SK-MEL-5 (cell line): ENCODE results near the gene ANO6. TPM values are rescaled to one million over a fixed set of nuclear protein-coding genes. Genes with fewer than 3 reads are reported as not detected.

ENCODE experiments used
- DNase-seq: peaks from one replicate; pipeline ENCODE4 v3.0.0-alpha.2; 2016; ENCODE audit warnings: low read depth, low spot score
- in situ Hi-C: cut with HindIII; loops from 2 replicates; pipeline ENCODE4 v1.10.0; 2016; ENCODE audit warnings: low sequenced_read_pairs, high pct_unique_total_duplicates, low pct_unique_long_range_greater_than_20kb
- total RNA-seq: library from RNA; depleted of rRNA; stranded (reverse); fragments of >200 nt; shearing (Covaris generic); gene quantifications from 2 replicates; pipeline ENCODE4 v1.2.3, GENCODE V29; 2014

ANO6 gene
- total RNA-seq, 1 experiment from 2014 or later = 30.2 TPM

DNA sequence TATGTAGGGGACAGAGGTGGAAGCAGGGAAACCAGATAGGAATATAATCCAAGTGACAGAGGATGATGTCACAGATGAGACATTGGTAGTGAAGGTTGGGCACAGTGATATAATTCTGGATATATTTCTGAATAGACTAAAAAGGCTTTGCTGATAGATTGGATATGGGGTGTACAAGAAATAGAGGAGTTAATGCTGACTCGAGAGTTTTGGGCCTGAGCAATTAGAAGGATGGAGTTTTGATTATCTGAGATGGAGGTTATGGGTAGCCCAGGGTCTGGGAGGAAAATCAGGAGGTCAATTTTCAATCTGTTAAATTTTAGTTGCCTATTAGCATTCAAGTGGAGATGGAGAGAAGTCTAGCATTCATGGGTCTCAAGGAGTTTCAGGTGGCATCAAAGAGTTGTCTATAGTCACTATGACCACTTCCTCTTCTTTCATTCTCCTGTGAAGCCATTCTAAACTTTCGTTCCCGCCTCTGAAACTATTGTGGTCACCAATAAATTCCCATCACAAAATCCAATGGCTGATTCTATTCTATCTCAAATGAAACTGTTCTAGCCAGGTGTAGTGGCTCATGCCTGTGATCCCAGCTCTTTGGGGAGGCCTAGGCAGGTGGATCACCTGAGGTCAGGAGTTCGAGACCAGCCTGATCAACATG lies 10.6 kb upstream of the ANO6 start:
- in situ Hi-C loops = no loop called here

DNA sequence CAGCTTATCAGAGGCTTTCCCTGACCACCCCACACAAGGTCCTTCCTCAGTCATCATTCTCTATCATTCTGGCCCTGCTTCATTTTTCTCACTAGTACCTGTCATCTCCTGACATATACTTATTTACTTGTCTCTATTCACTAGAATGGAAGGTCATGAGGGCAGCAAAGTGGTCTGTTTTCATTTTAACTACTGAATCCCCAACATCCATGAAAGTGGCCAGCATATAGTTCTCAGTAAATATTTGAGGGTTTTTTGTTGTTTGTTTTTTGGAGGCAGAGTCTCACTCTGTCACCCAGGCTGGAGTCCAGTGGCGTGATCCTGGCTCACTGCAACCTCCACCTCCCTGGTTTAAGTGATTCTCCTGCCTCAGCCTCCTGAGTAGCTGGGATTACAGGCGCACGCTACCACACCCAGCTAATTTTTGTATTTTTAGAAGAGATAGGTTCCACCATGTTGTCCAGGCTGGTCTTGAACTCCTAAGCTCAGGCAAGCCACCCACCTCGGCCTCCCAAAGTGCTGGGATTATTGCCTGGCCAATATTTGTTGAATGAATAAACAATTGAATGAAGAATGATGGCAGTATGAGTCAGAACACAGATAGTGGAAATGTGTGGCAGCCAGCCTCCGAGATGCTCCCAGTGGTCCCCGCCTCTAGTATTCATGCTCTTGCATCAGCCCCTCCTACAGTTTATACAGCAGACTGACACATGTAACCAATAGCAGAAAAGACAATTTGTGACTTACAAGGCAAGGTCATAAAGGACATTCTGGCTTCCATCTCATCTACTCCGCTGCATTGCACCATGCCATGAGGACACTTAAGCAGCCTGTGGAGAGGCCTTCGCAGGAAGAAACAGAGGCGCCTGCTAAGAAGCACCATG lies 7.0 kb upstream of the ANO6 start:
- DNase-seq = no peak

More for the DNA sequence above, 10.6 kb upstream of the ANO6 start:
- no peak for DNase-seq

DNA sequence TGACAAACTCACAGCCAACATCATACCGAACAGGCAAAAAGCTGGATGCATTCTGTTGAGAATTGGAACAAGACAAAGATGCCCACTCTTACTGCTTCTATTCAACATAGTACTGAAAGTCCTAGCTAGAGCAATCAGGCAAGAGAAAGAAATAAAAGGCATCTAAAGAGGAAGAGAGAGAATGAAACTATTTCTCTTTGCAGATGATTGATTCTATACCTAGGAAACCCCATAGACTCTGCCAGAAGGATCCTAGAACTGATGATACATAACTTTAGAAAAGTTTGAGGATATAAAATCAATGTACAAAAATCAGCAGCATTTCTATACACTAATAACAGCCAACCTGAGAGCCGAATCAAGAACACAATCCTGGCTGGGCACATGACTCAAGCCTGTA lies 6.1 kb upstream of the ANO6 start:
- no peak for DNase-seq
- in situ Hi-C loops = no loop called here

More for the DNA sequence above, 7.0 kb upstream of the ANO6 start:
- in situ Hi-C loops = no loop called here

DNA sequence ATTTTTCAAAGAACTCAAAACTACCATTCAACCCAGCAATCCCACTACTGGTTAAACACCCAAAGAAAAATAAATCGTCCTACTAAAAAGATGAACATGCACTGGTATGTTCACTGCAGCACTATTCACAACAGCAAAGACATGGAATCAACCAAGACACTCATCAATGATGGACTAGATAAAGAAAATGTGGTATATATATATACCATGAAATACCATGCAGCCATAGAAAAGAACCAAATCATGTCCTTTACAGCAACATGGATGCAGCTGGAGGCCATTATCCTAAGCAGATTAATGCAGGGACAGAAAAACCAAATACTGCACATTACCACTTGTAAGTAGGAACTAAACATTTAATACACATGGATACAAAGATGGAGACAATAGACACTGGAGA lies 3.8 kb upstream of the ANO6 start:
- in situ Hi-C loops = no loop called here
- no peak for DNase-seq

DNA sequence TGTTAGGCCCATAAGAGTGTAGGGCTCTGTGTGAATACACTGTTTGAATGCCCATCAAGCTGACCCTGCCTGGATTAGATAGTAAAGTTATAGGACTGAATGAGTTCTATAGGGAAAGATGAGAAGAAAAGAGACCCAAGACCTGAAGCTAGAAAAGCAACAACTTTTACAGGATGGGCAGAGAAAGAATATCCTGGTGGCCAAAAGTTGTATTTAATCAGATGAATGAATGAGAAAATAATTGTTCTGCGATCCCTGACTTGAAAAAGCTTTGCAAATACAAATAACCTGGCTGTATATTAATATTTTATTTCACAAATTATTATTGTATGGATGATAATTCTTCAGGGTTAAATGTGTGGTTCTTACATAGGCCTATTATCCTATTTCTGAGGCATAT lies 2.8 kb upstream of the ANO6 start:
- DNase-seq = no peak
- in situ Hi-C loops = no loop called here

DNA sequence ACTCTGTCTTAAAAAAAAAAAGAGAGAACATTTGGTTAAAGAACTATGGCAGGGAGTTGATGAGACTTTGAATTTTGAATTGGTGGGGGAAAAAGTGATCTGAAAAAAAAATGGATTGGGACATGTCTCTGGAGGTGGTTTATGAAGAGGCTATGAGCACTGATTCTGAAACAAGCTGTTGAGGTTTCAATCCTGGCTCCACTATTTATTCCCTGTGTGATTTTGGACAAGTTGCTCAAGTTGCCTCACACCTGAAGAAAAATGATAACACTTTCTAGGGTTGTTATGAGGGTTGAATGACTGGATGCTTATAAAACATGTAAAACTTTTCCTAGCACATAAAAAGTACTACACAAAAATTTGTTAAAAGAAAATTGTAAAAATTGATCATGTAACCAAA lies 1.8 kb upstream of the ANO6 start:
- DNase-seq = no peak
- in situ Hi-C loops = no loop called here

DNA sequence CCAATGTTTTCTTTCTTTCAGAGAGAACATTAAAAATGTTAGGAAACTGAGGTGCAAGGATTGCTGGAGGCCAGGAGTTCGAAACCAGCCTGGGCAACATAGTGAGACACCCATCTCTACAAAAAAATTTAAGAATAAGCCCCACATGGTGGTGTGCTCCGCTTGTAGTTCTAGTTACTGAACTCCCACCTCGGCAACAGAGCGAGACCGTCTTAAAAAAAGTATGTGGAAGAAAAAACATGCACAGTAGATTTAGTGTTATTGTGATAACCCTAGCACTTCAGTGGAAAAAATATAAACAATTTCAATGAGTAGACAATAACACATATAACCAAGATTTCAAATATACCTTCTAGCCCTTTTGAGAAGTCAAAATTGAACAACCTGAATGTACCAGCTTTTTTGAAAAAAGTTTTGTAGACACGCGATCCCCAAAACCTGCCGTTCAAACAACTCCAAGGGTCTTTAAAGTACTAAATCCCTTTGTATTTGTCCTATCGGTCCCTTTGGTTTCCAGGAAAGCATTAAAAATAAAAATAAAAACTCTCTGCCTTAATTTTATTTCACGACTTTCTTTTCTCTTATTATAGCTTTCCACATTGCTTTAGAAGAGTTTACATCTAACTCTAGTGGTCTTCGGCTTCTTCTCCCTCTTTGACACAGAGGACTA lies 1.0 kb upstream of the ANO6 start:
- peak; percentile 32 for DNase-seq
- in situ Hi-C loops = no loop called here

DNA sequence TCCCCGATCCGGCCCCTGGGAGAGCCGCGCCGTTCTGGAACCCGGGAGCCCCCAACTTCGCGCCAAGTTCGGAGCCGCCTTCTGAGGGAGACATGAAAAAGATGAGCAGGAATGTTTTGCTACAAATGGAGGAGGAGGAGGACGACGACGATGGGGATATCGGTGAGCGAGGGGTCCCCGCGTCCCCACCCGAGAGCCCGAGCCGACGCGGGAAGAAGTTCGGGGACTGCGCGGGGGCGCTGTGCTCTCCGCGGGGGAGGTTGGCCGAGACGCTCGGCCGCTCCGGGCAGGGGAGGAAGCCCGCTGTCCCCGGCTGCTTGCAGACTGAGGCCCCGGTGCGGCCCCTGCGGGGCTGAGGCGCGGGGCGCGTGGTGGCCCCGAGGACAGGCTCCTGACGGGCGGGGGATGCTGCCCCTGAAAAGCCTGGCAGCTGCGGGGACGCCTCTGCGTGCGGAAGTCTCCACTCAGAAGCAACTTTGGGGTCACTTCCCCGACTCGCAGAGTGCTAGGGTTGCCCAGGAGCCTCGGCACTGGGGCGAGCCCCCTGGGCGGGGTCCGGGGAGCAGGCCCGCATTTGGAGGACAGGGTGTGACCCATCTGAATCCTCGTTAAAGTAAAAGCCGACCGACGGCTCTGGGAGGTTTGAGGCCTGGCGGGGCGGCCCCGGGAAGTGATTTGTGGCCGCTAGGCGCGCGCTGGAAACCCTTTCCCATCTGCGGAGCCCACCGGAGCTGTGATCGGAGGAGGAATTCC lies 511 bp downstream of the ANO6 start:
- in situ Hi-C loops = no loop called here

DNA sequence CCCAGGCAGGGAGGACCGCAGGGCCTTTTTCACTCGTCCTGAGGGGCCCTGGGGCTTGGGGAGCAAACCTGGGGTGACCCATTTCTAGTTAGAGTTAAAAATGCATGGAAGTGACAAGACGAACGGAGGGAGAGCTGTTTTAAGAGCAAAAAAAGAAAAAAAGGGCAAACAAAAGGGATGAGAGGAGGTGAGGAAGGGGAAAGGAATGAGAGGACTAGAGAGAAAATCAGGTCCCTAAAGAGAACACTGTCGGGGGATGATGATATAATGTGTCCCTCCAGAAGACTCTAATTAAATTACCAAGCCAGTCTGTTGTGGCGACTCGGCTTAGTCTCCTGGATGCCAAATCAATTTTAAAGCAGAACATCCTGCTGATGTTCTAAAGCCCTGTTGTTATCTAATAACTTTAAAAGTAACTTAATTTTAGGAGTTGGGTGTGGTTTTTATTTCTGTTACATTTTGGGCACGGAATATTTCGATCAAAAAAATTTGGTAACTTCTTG lies 1.1 kb downstream of the ANO6 start:
- in situ Hi-C loops = no loop called here
- no peak for DNase-seq

More for the DNA sequence above, 511 bp downstream of the ANO6 start:
- peak; percentile 39 for DNase-seq

DNA sequence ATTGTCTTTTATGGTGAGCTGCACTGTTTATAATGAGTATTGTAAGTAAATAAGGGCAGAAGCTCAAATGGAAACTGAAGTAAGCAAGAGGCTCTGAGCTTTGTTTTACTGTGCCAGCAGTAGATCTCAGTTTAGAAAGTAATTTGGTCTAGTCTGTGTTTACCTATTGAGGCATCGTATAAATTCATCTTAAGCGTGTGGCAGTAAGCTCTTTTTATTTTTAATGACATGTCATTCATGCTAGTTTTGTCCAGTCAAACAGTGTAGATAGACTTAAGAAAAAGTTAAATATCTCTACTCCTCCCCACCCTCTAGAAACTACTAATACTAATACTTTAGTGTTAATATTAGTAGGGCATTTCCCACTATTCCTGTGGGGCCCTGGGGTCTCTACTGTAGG lies 2.0 kb downstream of the ANO6 start:
- in situ Hi-C loops = no loop called here
- DNase-seq = no peak

DNA sequence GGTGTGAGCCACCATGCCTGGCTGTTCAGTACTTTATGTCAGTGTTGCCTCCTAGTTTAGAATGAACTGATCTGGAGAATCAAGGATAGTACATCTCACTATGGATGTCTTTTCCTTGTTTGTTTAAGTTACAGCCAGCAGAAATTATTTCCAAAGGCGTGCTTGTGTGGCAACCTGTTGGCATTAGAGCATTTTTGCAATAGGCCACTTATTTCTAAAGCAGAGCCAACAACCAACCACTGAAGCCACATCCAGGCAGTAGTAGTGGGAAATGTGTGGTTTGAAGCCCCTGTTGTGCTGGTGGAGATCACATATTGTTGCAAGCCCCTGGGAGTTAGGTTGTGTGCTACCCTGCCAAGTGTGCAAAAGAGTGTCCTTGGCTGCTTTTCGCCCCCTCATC lies 3.7 kb downstream of the ANO6 start:
- in situ Hi-C loops = no loop called here

DNA sequence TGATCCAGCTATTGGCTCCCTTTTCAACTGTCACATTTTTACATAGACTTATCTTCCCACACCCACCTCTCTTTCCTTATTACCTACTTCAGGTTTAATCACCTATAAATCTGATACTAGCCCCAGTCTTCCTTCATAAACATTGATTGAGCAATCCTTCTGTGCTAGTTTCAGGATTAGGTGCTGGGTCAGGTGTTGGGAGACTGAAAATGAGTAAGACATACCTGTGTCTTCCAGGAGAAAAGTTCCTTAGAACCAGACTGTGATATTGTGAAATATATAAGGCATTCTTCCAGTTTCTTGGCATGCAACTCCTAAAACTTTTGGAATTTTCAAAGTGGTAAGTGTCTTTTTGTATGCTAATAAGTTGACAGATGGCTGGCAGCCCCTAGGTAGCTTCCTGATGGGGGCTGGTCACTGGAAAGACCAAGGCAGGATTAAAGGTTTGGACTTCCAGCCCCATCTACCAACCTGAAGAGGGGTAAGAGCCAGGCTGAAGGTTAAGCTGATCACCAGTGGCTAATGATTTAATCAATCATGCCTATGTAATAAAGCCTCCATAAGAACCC lies 4.6 kb downstream of the ANO6 start:
- no peak for DNase-seq
- in situ Hi-C loops = no loop called here

More for the DNA sequence above, 3.7 kb downstream of the ANO6 start:
- no peak for DNase-seq

DNA sequence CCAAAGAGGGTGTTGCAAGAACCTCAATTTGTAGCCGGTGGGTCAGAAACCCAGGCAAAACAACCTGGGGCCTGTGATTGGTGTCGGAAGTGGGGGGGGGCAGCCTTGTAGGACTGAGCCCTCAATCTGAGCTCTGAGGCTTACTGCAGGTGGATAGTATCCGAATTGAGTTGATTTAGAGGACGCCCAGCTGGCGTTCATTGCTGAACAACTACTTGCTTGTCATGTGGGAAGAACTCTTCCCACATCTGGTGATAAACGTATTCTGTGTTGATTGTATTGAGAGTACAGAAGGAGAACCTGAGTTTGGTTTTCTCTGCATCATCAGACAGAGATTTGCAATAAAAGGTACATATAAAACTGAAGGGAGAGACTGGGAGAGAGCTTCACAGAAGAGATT lies 5.1 kb downstream of the ANO6 start:
- no peak for DNase-seq
- in situ Hi-C loops = no loop called here

DNA sequence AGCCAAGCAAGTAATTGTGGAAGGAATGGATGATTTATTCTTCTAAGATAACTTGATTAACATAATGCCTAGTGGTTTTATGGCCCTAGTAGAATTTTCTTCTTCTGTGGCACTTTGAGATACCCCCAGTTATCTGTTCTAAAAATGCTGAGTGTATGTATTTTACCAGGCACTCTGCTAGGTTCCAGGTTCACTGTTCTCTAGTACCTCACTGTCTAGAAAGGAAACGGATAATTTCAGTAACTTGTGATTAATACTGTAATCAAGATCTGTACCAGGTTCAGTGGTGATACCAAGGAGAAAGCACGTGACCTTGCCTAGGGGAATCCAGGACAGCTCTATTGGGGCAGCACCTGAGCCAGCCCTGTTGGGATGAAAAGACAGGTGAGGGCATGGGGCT lies 8.0 kb downstream of the ANO6 start:
- DNase-seq = no peak
- in situ Hi-C loops = no loop called here

DNA sequence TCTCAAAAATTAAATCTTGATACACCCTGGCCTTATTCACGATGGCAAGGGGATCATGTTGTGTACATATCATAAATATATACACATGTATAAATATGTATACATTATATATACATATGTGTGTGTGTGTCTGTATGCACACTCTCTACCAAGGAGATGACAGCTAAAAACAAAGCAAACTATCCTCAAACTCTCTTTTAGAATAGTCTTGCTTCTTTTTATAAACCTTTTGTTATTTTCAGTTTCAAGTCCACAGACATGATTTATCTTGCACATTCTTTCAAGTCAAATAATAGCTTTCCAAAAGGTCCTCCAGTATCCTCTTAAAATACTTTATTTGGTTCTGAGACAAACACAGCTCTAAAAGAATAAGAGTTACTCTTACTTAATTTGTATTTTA lies 8.4 kb downstream of the ANO6 start:
- DNase-seq = no peak
- in situ Hi-C loops = no loop called here

DNA sequence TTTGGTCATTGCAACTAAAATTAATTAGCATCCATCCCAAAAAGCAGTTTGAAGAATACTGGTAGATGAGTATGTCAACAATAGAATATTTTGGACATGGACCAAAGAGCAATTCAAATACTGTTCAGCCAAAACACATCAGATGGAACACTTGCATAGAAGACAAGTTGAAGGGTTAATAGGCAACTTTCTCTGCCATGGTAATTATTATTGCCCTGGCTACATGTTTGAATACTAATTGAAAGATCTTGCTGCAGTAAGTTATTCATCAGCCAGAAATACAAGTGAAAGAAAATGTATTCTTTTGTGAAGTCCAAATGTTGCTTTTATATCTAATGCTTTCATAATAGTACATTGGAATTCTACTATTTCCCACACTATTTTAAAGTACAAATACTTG lies 10.1 kb downstream of the ANO6 start:
- in situ Hi-C loops = no loop called here
- no peak for DNase-seq

DNA sequence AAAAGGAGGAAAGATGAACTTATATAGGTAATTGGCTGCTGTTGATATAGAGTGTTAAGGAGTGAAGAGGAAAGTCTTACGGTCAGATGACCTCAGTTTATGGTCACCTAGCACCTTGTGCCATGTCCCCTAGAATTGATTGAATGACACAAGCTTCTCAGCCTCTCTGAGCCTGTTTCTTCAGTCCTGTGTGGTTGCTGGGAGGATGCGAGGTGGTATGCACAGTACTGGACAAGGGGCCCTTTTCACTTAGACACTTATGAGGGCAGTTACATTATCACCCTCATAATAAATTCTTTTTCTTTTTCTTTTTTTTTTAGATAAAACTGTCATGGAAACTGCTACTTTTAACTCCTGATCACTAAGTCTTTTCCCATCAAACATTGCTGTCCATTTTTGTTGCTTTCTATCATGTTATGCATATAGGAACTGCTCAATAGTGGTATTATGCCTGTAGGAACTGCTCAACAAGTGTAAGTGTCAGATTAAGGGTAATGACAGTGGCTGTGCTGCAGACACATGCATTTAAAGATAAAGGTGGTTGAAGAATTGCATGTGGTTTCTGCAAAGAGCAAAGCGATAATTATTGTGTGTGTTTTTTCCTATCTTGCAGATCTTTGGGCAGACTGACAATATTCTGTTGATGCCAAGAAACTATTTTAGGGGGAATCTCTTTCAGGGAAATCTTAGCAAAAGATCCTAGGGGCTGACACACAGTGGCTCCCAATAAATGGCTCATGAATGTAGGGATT lies 11.6 kb downstream of the ANO6 start:
- in situ Hi-C loops = no loop called here
- no peak for DNase-seq
